ENCODE data around the gene HEXIM2. TPM values are rescaled to one million over a fixed set of nuclear protein-coding genes. Genes with fewer than 3 reads are reported as not detected.

Gene HEXIM2
- total RNA-seq, 2 experiments from 2014 or later, result 7.8 to 8.8 TPM

GRCh38 chr17:45156242-45156641 is 5.4 kb upstream of the HEXIM2 start:
- no peak for ATAC-seq

GRCh38 chr17:45160447-45161287 is 1.0 kb upstream of the HEXIM2 start:
- DNase-seq, result peak; percentile 57
- H3K27me3 Mint-ChIP-seq (ENCODE audit: low read depth), result no peaks in the 10 kb centered on the region
- POLR2A ChIA-PET, result interaction anchor here (0.5 to 6.5 kb wide), 20 partner anchors 11 to 425 kb away, joined by 3 to 280 read pairs (median 4); partner anchors contain the start of genes ACBD4, FMNL1, HEXIM1 and NMT1
- peaks cover 23% of the 10 kb centered on the region for H3K36me3 Mint-ChIP-seq (ENCODE audit: low read depth)
- CTCF ChIA-PET, result interaction anchor here (1.2 to 8.8 kb wide), 7 partner anchors 10 to 111 kb away, joined by 3 to 225 read pairs (median 11); partner anchors contain the start of genes ACBD4, HEXIM1 and PLCD3
- peaks cover 45% of the 10 kb centered on the region for H3K4me1 Mint-ChIP-seq (ENCODE audit: low read depth)
- H3K27ac Mint-ChIP-seq, result peak overlapping the region; percentile 98
- ATAC-seq, result peak; percentile 17
- H3K4me3 Mint-ChIP-seq, result peak overlapping the region; percentile 99
- H3K9me3 Mint-ChIP-seq (ENCODE audit: insufficient read depth), result no peaks in the 10 kb centered on the region

More at GRCh38 chr17:45156242-45156641, 5.4 kb upstream of the HEXIM2 start:
- H3K4me3 Mint-ChIP-seq, result no peak overlapping the region
- no peaks in the 10 kb centered on the region for H3K27me3 Mint-ChIP-seq (ENCODE audit: low read depth)
- DNase-seq, result no peak
- peaks cover 25% of the 10 kb centered on the region for H3K36me3 Mint-ChIP-seq (ENCODE audit: low read depth)
- POLR2A ChIA-PET, result interaction anchor here (1.0 to 1.2 kb wide), 2 partner anchors 8 to 66 kb away, joined by 3 to 5 read pairs; partner anchors contain the start of genes FMNL1 and HEXIM1
- CTCF ChIA-PET, result interaction anchor here (1.1 to 10.9 kb wide), 5 partner anchors 6 to 41 kb away, joined by 3 to 344 read pairs (median 10); partner anchors contain the start of genes ACBD4 and HEXIM1
- H3K4me1 Mint-ChIP-seq (ENCODE audit: low read depth), result peaks cover 37% of the 10 kb centered on the region
- H3K27ac Mint-ChIP-seq, result peak overlapping the region; percentile 3
- H3K9me3 Mint-ChIP-seq (ENCODE audit: insufficient read depth), result no peaks in the 10 kb centered on the region

DNA sequence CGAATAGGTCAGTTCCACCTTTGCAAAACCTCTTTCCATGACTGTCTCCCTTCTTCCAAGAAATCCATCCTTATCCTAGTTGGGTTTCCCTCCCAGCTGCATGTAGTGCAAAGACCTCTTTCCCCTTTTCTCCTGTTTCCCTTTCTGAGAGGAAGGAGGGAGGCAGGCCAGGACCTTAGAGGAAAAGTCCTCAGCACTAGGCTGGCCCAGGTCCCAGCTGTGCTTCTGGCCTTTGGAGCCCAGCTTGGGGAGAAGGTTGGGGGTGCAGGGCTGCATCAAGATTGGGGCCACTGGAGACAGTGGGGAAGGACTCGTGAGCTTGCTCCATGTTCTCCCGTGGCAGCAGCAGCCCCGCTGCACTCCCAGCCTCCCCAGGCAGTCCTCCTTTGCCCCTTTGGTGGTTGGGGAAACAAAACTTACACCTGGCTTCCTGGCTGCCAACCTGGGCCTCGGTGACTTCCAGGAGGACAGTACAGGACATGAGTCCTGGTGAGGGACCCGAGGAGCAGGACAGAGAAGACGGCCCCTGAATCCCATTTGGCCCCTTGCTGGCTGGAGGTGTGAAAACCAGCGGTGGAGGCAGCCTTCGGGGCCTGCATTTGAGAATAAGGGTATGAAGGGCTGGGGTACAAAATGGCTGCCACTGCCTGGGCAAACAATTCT is 481 bp downstream of the HEXIM2 start:
- DNase-seq, result no peak
- peaks cover 23% of the 10 kb centered on the region for H3K36me3 Mint-ChIP-seq (ENCODE audit: low read depth)
- ATAC-seq, result peak; percentile 1
- H3K27ac Mint-ChIP-seq, result peak overlapping the region; percentile 98
- ChIA-PET POLR2A (interaction anchor here (0.8 to 6.5 kb wide), 7 partner anchors 9 to 101 kb away, joined by 3 to 280 read pairs (median 5); partner anchors contain the start of genes ACBD4, FMNL1 and HEXIM1), CTCF (interaction anchor here (1.2 to 8.8 kb wide), 7 partner anchors 11 to 112 kb away, joined by 3 to 225 read pairs (median 7); partner anchors contain the start of genes ACBD4, HEXIM1 and PLCD3)
- no peaks in the 10 kb centered on the region for H3K9me3 Mint-ChIP-seq (ENCODE audit: insufficient read depth)
- peaks cover 42% of the 10 kb centered on the region for H3K4me1 Mint-ChIP-seq (ENCODE audit: low read depth)
- H3K27me3 Mint-ChIP-seq (ENCODE audit: low read depth), result no peaks in the 10 kb centered on the region
- peak overlapping the region; percentile 99 for H3K4me3 Mint-ChIP-seq

DNA sequence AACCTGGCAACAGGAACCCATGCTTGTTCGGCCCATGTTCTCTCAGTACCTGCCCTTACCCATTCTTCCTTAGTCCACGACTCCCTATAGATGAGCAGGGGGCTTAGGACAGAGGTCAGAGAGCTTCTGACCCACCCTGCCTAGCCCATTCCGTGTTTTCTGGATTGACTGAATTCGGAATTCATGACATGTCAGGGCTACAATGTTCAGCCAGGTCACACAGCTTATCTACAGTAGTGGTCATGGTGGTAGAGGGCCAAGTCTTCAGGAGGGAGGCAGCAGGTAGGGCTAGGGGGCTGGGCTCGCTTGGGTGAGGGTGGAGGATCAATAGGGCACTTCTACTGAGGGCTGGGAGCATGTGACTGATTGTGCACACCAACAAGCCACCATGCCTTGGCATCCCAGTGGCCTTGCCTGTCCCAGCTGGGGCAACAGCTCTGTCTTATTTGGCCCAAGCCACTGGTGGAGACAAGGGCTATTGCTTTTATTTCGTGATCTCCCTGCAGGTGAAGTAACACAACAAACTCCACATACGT is 3.1 kb downstream of the HEXIM2 start:
- DNase-seq (no peak), ATAC-seq (no peak)
- POLR2A ChIA-PET, result interaction anchor here (0.7 to 1.8 kb wide), 2 partner anchors 8 to 17 kb away, joined by 5 to 8 read pairs; partner anchors contain the start of gene HEXIM1
- CTCF ChIA-PET, result interaction anchor here (1.0 to 8.8 kb wide), 3 partner anchors 14 to 33 kb away, joined by 4 to 225 read pairs (median 122); partner anchors contain the start of genes ACBD4 and HEXIM1
- Mint-ChIP-seq H3K36me3 (ENCODE audit: low read depth) (peaks cover 9% of the 10 kb centered on the region), H3K27me3 (ENCODE audit: low read depth) (no peaks in the 10 kb centered on the region), H3K27ac (no peak overlapping the region), H3K4me3 (no peak overlapping the region), H3K4me1 (ENCODE audit: low read depth) (peaks cover 25% of the 10 kb centered on the region), H3K9me3 (ENCODE audit: insufficient read depth) (no peaks in the 10 kb centered on the region)

DNA sequence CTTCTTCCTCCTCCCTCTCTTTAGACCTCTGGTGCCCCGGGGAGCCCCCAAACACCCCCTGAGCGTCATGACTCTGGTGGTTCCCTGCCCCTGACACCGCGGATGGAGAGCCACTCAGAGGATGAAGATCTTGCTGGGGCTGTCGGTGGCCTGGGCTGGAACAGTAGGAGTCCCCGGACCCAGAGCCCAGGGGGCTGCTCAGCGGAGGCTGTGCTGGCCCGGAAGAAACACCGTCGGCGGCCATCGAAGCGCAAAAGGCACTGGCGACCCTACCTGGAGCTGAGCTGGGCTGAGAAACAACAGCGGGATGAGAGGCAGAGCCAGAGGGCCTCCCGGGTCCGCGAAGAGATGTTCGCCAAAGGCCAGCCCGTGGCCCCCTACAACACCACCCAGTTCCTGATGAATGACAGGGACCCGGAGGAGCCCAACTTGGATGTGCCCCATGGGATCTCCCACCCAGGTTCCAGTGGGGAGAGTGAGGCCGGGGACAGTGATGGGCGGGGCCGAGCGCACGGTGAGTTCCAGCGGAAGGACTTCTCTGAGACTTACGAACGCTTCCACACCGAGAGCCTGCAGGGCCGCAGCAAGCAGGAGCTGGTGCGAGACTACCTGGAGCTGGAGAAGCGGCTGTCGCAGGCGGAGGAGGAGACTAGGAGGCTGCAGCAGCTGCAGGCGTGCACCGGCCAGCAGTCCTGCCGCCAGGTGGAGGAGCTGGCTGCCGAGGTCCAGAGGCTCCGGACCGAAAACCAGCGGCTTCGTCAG is 7.5 kb downstream of the HEXIM2 start:
- ATAC-seq, result no peak
- Mint-ChIP-seq H3K9me3 (ENCODE audit: insufficient read depth) (no peaks in the 10 kb centered on the region), H3K27ac (no peak overlapping the region), H3K36me3 (ENCODE audit: low read depth) (no peaks in the 10 kb centered on the region), H3K4me3 (no peak overlapping the region), H3K4me1 (ENCODE audit: low read depth) (peaks cover 32% of the 10 kb centered on the region), H3K27me3 (ENCODE audit: low read depth) (no peaks in the 10 kb centered on the region)
- DNase-seq, result no peak
- POLR2A ChIA-PET, result interaction anchor here (2.7 to 4.0 kb wide), 2 partner anchors 8 to 20 kb away, joined by 15 to 36 read pairs; partner anchors contain the start of genes HEXIM1 and HEXIM2
- CTCF ChIA-PET, result interaction anchor here (1.0 to 5.2 kb wide), 2 partner anchors 19 to 34 kb away, joined by 3 to 62 read pairs; partner anchors contain the start of genes ACBD4 and HEXIM1

DNA sequence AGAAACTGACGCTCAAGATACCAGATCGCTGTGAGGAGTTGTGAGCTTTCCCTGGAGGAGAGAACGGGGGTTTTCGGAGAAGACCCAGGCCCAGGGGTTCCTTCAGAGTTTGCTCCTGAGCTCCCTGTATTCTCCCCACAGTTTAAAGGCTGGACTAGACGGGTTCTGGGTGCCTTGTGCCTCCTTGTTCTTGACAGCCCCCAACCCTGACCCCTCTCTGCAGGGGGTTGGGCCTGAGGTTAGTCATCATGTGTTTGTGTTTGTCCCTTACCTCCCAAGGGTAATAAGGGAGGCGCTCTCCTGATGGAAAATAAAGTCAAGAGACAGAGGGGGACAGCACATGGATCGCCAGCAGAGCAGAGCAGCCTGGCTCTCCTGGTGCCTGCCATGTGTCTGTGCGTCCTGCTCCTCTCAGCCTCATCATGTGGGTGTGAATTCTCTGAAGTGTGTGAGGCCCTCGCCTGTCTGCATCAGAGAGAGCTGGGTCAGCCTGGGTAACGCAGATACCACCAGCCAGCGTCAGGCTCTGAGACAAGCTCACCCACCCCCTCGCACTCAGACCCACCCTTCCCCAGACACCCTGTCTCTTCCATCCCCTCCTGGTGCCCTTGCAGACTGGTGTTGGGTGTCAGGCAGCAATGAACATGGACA is 8.7 kb downstream of the HEXIM2 start:
- no peak for ATAC-seq
- Mint-ChIP-seq H3K27ac (peak overlapping the region; percentile 81), H3K4me3 (no peak overlapping the region), H3K27me3 (ENCODE audit: low read depth) (no peaks in the 10 kb centered on the region), H3K9me3 (ENCODE audit: insufficient read depth) (no peaks in the 10 kb centered on the region), H3K36me3 (ENCODE audit: low read depth) (no peaks in the 10 kb centered on the region), H3K4me1 (ENCODE audit: low read depth) (peaks cover 24% of the 10 kb centered on the region)
- no peak for DNase-seq
- ChIA-PET CTCF (interaction anchor here (1.0 to 5.2 kb wide), 5 partner anchors 15 to 259 kb away, joined by 3 to 62 read pairs (median 38); partner anchors contain the start of genes ACBD4 and HEXIM1), POLR2A (interaction anchor here (2.7 to 4.0 kb wide), 2 partner anchors 9 to 22 kb away, joined by 15 to 36 read pairs; partner anchors contain the start of genes HEXIM1 and HEXIM2)

DNA sequence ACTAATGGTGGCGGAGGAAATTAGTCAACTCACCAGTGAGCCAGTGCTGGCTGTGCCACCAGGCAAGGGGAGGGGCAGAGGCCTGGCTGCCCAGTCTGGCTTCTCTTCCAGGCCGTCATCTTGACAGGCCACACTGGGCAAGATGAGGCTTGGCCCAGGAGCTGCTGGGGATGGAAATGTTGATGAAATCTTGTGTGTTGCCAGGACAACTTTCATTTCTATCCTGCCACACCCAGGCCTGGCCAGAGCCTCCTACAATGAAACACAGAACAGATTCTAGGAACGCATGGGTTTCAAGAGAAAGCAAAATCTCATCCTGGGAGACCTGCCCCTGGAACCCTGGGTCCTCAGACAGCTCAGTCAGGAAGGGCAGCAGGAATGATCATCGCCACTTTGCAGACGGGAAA is 9.3 kb downstream of the HEXIM2 start:
- Mint-ChIP-seq H3K4me1 (ENCODE audit: low read depth) (peaks cover 23% of the 10 kb centered on the region), H3K36me3 (ENCODE audit: low read depth) (no peaks in the 10 kb centered on the region), H3K4me3 (no peak overlapping the region), H3K27me3 (ENCODE audit: low read depth) (no peaks in the 10 kb centered on the region), H3K9me3 (ENCODE audit: insufficient read depth) (no peaks in the 10 kb centered on the region), H3K27ac (peak overlapping the region; percentile 81)
- ChIA-PET CTCF (interaction anchor here (1.0 to 5.2 kb wide), 5 partner anchors 15 to 258 kb away, joined by 3 to 62 read pairs (median 38); partner anchors contain the start of genes ACBD4 and HEXIM1), POLR2A (interaction anchor here (1.1 to 4.0 kb wide), 3 partner anchors 10 to 55 kb away, joined by 3 to 36 read pairs (median 15); partner anchors contain the start of genes HEXIM1 and HEXIM2)
- ATAC-seq, result no peak
- DNase-seq, result no peak

GRCh38 chr17:45171338-45172231 is 9.9 kb downstream of the HEXIM2 start:
- Mint-ChIP-seq H3K27ac (peak overlapping the region; percentile 96), H3K4me1 (ENCODE audit: low read depth) (peaks cover 23% of the 10 kb centered on the region), H3K4me3 (no peak overlapping the region), H3K36me3 (ENCODE audit: low read depth) (no peaks in the 10 kb centered on the region), H3K9me3 (ENCODE audit: insufficient read depth) (no peaks in the 10 kb centered on the region), H3K27me3 (ENCODE audit: low read depth) (no peaks in the 10 kb centered on the region)
- DNase-seq, result no peak
- ATAC-seq, result no peak
- CTCF ChIA-PET, result interaction anchor here (0.7 to 5.2 kb wide), 6 partner anchors 16 to 258 kb away, joined by 3 to 62 read pairs (median 20); partner anchors contain the start of genes ACBD4 and HEXIM1
- POLR2A ChIA-PET, result interaction anchor here (1.1 to 4.0 kb wide), 6 partner anchors 7 to 54 kb away, joined by 3 to 44 read pairs (median 12); partner anchors contain the start of genes HEXIM1 and HEXIM2

GRCh38 chr17:45172232-45172540 is 10.5 kb downstream of the HEXIM2 start:
- Mint-ChIP-seq H3K36me3 (ENCODE audit: low read depth) (no peaks in the 10 kb centered on the region), H3K27ac (peak overlapping the region; percentile 96), H3K9me3 (ENCODE audit: insufficient read depth) (no peaks in the 10 kb centered on the region), H3K4me1 (ENCODE audit: low read depth) (peaks cover 23% of the 10 kb centered on the region), H3K27me3 (ENCODE audit: low read depth) (no peaks in the 10 kb centered on the region), H3K4me3 (no peak overlapping the region)
- ChIA-PET CTCF (interaction anchor here (0.7 to 5.2 kb wide), 5 partner anchors 22 to 105 kb away, joined by 3 to 62 read pairs (median 38); partner anchors contain the start of genes ACBD4 and HEXIM1), POLR2A (interaction anchor here (1.0 to 4.0 kb wide), 8 partner anchors 8 to 145 kb away, joined by 3 to 44 read pairs (median 6); partner anchors contain the start of genes FMNL1, HEXIM1, HEXIM2 and MAP3K14)
- DNase-seq, result no peak
- ATAC-seq, result no peak
